GM12872 (cell line): ENCODE measurements around the gene FOXP2.

ENCODE experiments used
- CTCF ChIP-seq: IDR thresholded peaks from 3 replicates; pipeline ENCODE4 v1.5.1; 2011; ENCODE audit warnings: low read depth, mild to moderate bottlenecking, low read length, moderate library complexity; ENCODE audit not compliant: insufficient read depth

The FOXP2 gene

GRCh38 chr7:114484226-114484625 lies 69.6 kb downstream of the FOXP2 start:
- no peak for TF ChIP-seq CTCF

GRCh38 chr7:114487174-114487573 lies 72.6 kb downstream of the FOXP2 start:
- no peak for TF ChIP-seq CTCF

GRCh38 chr7:114488696-114489095 lies 74.1 kb downstream of the FOXP2 start:
- TF ChIP-seq CTCF: no peak

- no peak for TF ChIP-seq CTCF
Observed at GRCh38 chr7:114502454-114503254, 88.0 kb downstream of the FOXP2 start.

GRCh38 chr7:114504586-114504985 lies 90.0 kb downstream of the FOXP2 start:
- TF ChIP-seq CTCF: no peak

- TF ChIP-seq CTCF: no peak
Observed at GRCh38 chr7:114507381-114507780, 92.8 kb downstream of the FOXP2 start.

GRCh38 chr7:114508086-114508485 lies 93.5 kb downstream of the FOXP2 start:
- TF ChIP-seq CTCF: no peak
